H1 (cell line): Measurements from ENCODE around the gene DDHD1. TPM values are rescaled to one million over a fixed set of nuclear protein-coding genes. Genes with fewer than 3 reads are reported as not detected.

Source experiments
- CTCF ChIA-PET: fragments of 300-600 bp; sonication (Branson Sonifier 250); formaldehyde crosslinking; loops from one replicate; lab custom pipeline; 2021; ENCODE audit not compliant: partially characterized antibody; lab: Charles Lee
- POLR2A ChIA-PET: fragments of 300-600 bp; sonication (Branson Sonifier 250); formaldehyde crosslinking; loops from one replicate; lab custom pipeline; 2021; ENCODE audit warnings: inconsistent platforms; ENCODE audit not compliant: partially characterized antibody; lab: Charles Lee
- DNase-seq, 2 experiments: peaks; one replicate each; pipeline versions ENCODE4 v3.0.0 to v3.0.0-alpha.2; 2010 to 2022; ENCODE audit warnings: low spot score in 2 of 2, low read depth in 1 of 2, mixed read lengths in 1 of 2
- FAIRE-seq: peaks from 2 replicates; lab custom pipeline; 2011; peaks lifted over from hg19 to GRCh38; lab: Jason Lieb, UNC
- H2AFZ ChIP-seq: 2 replicates; pipeline ENCODE4 v1.8.1; 2012; ENCODE audit warnings: low read length, inconsistent platforms
- H2AK5ac ChIP-seq: 2 replicates; pipeline ENCODE4 v1.6.1; 2013; ENCODE audit warnings: low read depth, low read length
- H2BK120ac ChIP-seq: replicated peaks from 2 replicates; pipeline ENCODE3; 2013; ENCODE audit warnings: low read depth, low read length, inconsistent platforms
- H2BK12ac ChIP-seq: 2 replicates; pipeline ENCODE4 v1.6.1; 2013; ENCODE audit warnings: low read depth, low read length
- H2BK15ac ChIP-seq: 2 replicates; pipeline ENCODE4 v1.6.1; 2013; ENCODE audit warnings: low read length
- H2BK20ac ChIP-seq: 2 replicates; pipeline ENCODE4 v1.6.1; 2013; ENCODE audit warnings: low read length
- H2BK5ac ChIP-seq: 2 replicates; pipeline ENCODE4 v1.6.1; 2013; ENCODE audit warnings: low read depth, low read length
- H3K14ac ChIP-seq: 2 replicates; pipeline ENCODE4 v1.6.1; 2013; ENCODE audit warnings: inconsistent platforms; ENCODE audit not compliant: insufficient read length
- H3K18ac ChIP-seq: 2 replicates; pipeline ENCODE4 v1.6.1; 2013; ENCODE audit warnings: low read length; ENCODE audit errors: extremely low read depth
- H3K23ac ChIP-seq: 2 replicates; pipeline ENCODE4 v1.6.1; 2013; ENCODE audit warnings: inconsistent platforms; ENCODE audit not compliant: insufficient read length
- H3K23me2 ChIP-seq: 2 replicates; pipeline ENCODE4 v1.6.1; 2013; ENCODE audit warnings: low read depth, low read length
- H3K27ac ChIP-seq: 2 replicates; pipeline ENCODE4 v1.6.1; 2011; ENCODE audit warnings: low read depth, low read length, inconsistent platforms
- H3K27me3 ChIP-seq, 4 experiments: replicated peaks in 1 of 4; 1 replicate in 1 of 4; 2 replicates in 3 of 4; pipeline versions ENCODE4 v1.6.1 to v1.8.1; 2011 to 2013; ENCODE audit warnings: low read length in 3 of 4, mild to moderate bottlenecking in 3 of 4, inconsistent platforms in 2 of 4, mixed read lengths in 2 of 4, moderate library complexity in 1 of 4; ENCODE audit not compliant: control insufficient read depth in 3 of 4, insufficient read depth in 3 of 4; ENCODE audit errors: extremely low read depth in 1 of 4
- H3K36me3 ChIP-seq, 4 experiments: 2 replicates each; pipeline versions ENCODE4 v1.6.1 to v1.8.1; 2011 to 2013; ENCODE audit warnings: mild to moderate bottlenecking in 4 of 4, low read length in 3 of 4, moderate library complexity in 2 of 4, control low read depth in 1 of 4, inconsistent platforms in 1 of 4; ENCODE audit not compliant: insufficient read depth in 4 of 4, control insufficient read depth in 2 of 4
- H3K4ac ChIP-seq: replicated peaks from 2 replicates; pipeline ENCODE3; 2013; ENCODE audit warnings: low read length, low read depth, mixed read lengths, inconsistent platforms; ENCODE audit not compliant: insufficient read length
- H3K4me1 ChIP-seq, 4 experiments: replicated peaks in 1 of 4; 1 replicate in 1 of 4; 2 replicates in 3 of 4; pipeline versions ENCODE4 v1.6.1 to v1.8.1; 2011 to 2013; ENCODE audit warnings: low read length in 3 of 4, inconsistent platforms in 2 of 4, mixed read lengths in 1 of 4; ENCODE audit not compliant: insufficient read depth in 4 of 4, control insufficient read depth in 3 of 4
- H3K4me2 ChIP-seq, 2 experiments: 2 replicates each; pipeline versions ENCODE4 v1.6.1 to v1.8.1; 2011 to 2013; ENCODE audit warnings: low read depth in 2 of 2, low read length in 2 of 2, control low read depth in 1 of 2, inconsistent platforms in 1 of 2, mild to moderate bottlenecking in 1 of 2; ENCODE audit not compliant: insufficient read depth in 1 of 2
- H3K4me3 ChIP-seq, 4 experiments: fragments of 200-600, 300-600 bp in 1 of 4; sonication (generic), shearing (Covaris generic), sonication (Bioruptor Twin) in 1 of 4; 2 replicates each; pipeline versions ENCODE4 v1.5.1 to v1.8.1; 2011 to 2016; ENCODE audit warnings: low read length in 4 of 4, low read depth in 3 of 4, control low read depth in 2 of 4, inconsistent platforms in 2 of 4, mild to moderate bottlenecking in 2 of 4, mixed read lengths in 1 of 4, moderate library complexity in 1 of 4; ENCODE audit not compliant: insufficient read depth in 2 of 4; ENCODE audit errors: extremely low read depth in 1 of 4
- H3K56ac ChIP-seq: replicated peaks from 2 replicates; pipeline ENCODE3; 2013; ENCODE audit warnings: low read depth, mild to moderate bottlenecking, mixed read lengths, low read length, inconsistent platforms; ENCODE audit not compliant: insufficient read length
- H3K79me1 ChIP-seq: 2 replicates; pipeline ENCODE4 v1.6.1; 2013; ENCODE audit warnings: low read depth, low read length, control low read depth
- H3K79me2 ChIP-seq, 2 experiments: 2 replicates each; pipeline versions ENCODE4 v1.6.1 to v1.8.1; 2012 to 2013; ENCODE audit warnings: low read length in 2 of 2, mild to moderate bottlenecking in 2 of 2, inconsistent platforms in 1 of 2; ENCODE audit not compliant: insufficient read depth in 2 of 2, control insufficient read depth in 1 of 2
- H3K9ac ChIP-seq, 4 experiments: replicated peaks in 1 of 4; 1 replicate in 1 of 4; 2 replicates in 3 of 4; pipeline versions ENCODE4 v1.6.1 to v1.8.1; 2011 to 2013; ENCODE audit warnings: low read depth in 3 of 4, low read length in 3 of 4, control low read depth in 2 of 4, mild to moderate bottlenecking in 2 of 4, moderate library complexity in 2 of 4, inconsistent platforms in 1 of 4; ENCODE audit errors: extremely low read depth in 1 of 4
- H3K9me3 ChIP-seq, 2 experiments: 2 replicates each; pipeline versions ENCODE4 v1.6.1 to v1.8.1; 2012 to 2013; ENCODE audit warnings: mild to moderate bottlenecking in 2 of 2, moderate library complexity in 2 of 2, control low read depth in 1 of 2, inconsistent platforms in 1 of 2, low read depth in 1 of 2, low read length in 1 of 2, mixed read lengths in 1 of 2; ENCODE audit not compliant: insufficient read depth in 2 of 2
- H4K20me1 ChIP-seq, 2 experiments: replicated peaks in 1 of 2; 2 replicates each; pipeline versions ENCODE3 to v1.8.1; 2011 to 2013; ENCODE audit warnings: inconsistent platforms in 2 of 2, low read length in 2 of 2, mild to moderate bottlenecking in 1 of 2; ENCODE audit not compliant: insufficient read depth in 2 of 2, control insufficient read depth in 1 of 2
- H4K5ac ChIP-seq: 2 replicates; pipeline ENCODE4 v1.6.1; 2013; ENCODE audit warnings: low read length, low read depth, mixed read lengths, inconsistent platforms; ENCODE audit not compliant: insufficient read length
- H4K8ac ChIP-seq: 2 replicates; pipeline ENCODE4 v1.8.0; 2013; ENCODE audit warnings: mild to moderate bottlenecking, moderate library complexity, low read length, inconsistent platforms; ENCODE audit not compliant: insufficient read depth; ENCODE audit errors: extremely low read depth
- H4K91ac ChIP-seq: replicated peaks from 2 replicates; pipeline ENCODE3; 2013; ENCODE audit warnings: low read length, mixed read lengths, inconsistent platforms; ENCODE audit not compliant: insufficient read length
- BCL11A ChIP-seq, 2 experiments: IDR thresholded peaks; one replicate each; pipeline ENCODE4 v1.6.1; 2011; ENCODE audit warnings: low read depth in 2 of 2, low read length in 2 of 2, mild to moderate bottlenecking in 2 of 2
- PHF8 ChIP-seq: fragments of 200-600 bp; sonication (generic); conservative IDR thresholded peaks from 2 replicates; pipeline ENCODE4 v1.7.1; 2012; ENCODE audit warnings: low read depth, mild to moderate bottlenecking, inconsistent platforms, low read length, moderate library complexity
- WGBS, 2 experiments: shearing (Covaris generic) in 1 of 2; methylation state at CpG; one replicate each; pipeline versions ENCODE4 v1.1.6 to v1.1.7; 2013 to 2015; ENCODE audit warnings: low lambda C conversion rate in 2 of 2, mixed read lengths in 2 of 2, inconsistent platforms in 1 of 2, low coverage in 1 of 2, missing lambda C conversion rate in 1 of 2; ENCODE audit not compliant: insufficient replicate concordance in 2 of 2, insufficient coverage in 1 of 2, insufficient read length in 1 of 2; ENCODE audit errors: extremely low coverage in 1 of 2, missing lambda C conversion rate in 1 of 2; 5-methylcytosine and 5-hydroxymethylcytosine counted together
- polyA plus RNA-seq, 7 experiments: library from polyadenylated mRNA; depleted of rRNA in 3 of 7; stranded (reverse) in 5 of 7; unstranded in 2 of 7; fragments of >200 nt in 5 of 7; fragments of 200-250 nt in 2 of 7; gene quantifications; 1 replicate in 5 of 7; 2 replicates in 1 of 7; 4 replicates in 1 of 7; pipeline versions ENCODE4 v1.2.1 to v1.2.3, GENCODE V29; 2011 to 2013; ENCODE audit warnings: missing spikeins in 2 of 7, mixed read lengths in 2 of 7
- total RNA-seq: library from RNA; stranded (reverse); fragmentation: NEBNext Ultra II Directional; extraction: Animal tissue kit (Norgen Biotek cat#: 25700); gene quantifications from 2 replicates; pipeline ENCODE4 v1.2.1, GENCODE V29; 2021
- TF ChIP-seq, protein P1 (sequence below): IDR thresholded peaks from 2 replicates; pipeline ENCODE4 v1.6.1; 2012; ENCODE audit warnings: low read length, inconsistent platforms

The DDHD1 gene
- total and polyA plus RNA-seq, 2 of the 8 experiments (the other 6 are each of a cell fraction or from before 2014, with no cell fraction given) = 3.6 to 16.0 TPM

DNA sequence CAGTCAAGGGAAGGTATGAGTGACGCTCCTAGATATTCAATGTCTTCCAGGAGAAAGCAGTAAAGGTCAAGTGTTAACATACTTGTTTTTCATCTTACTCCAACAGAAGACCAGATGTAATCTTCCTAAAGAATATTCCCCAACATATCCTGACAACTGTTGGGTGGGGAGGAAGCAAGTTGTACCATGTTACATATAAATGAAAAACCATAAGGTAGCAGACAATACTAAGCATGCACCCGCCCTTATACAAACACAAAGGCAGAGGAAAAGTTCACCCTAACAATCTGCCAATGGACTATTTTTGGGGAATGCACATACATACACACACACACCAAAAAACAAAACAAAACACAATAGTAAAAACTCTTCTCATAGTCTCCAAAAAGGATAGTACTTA is 112.1 kb downstream of the DDHD1 start:
- no peak overlapping the region for H2BK15ac ChIP-seq
- H3K9me3 ChIP-seq = no peaks in the 10 kb centered on the region
- no peak overlapping the region for H2AFZ ChIP-seq
- H2BK120ac ChIP-seq = no peak overlapping the region
- no peak overlapping the region for H3K27ac ChIP-seq
- WGBS, 2 experiments = 90% methylated on average over 2 of the region's 2 CpGs; no CpG with 5 or more reads in 1 of the 2 experiments
- DNase-seq (no peak), FAIRE-seq (no peak)
- H2BK20ac ChIP-seq = no peak overlapping the region
- H3K9ac ChIP-seq = no peak overlapping the region
- H3K4me2 ChIP-seq = no peak overlapping the region
- no peak overlapping the region for H3K4ac ChIP-seq
- no peak overlapping the region for H2AK5ac ChIP-seq
- no peaks in the 10 kb centered on the region for H3K79me1 ChIP-seq
- no peak overlapping the region for H4K8ac ChIP-seq
- H3K56ac ChIP-seq = no peak overlapping the region
- H3K23me2 ChIP-seq = no peaks in the 10 kb centered on the region
- H2BK12ac ChIP-seq = no peak overlapping the region
- H3K4me3 ChIP-seq = no peak overlapping the region
- H3K27me3 ChIP-seq = no peaks in the 10 kb centered on the region
- no peak overlapping the region for H3K14ac ChIP-seq
- peaks cover 0 to 15% (median 6%) of the 10 kb centered on the region in 4 experiments; a peak in 4 of 8 replicates for H3K36me3 ChIP-seq
- no peaks in the 10 kb centered on the region for H3K79me2 ChIP-seq
- H2BK5ac ChIP-seq = no peak overlapping the region
- H4K20me1 ChIP-seq = no peaks in the 10 kb centered on the region
- H4K91ac ChIP-seq = no peak overlapping the region
- no peak overlapping the region for H3K18ac ChIP-seq
- ChIA-PET CTCF (interaction anchor here (1.0 kb wide), 1 partner anchor 44 kb away, joined by 3 read pairs; no protein-coding TSS in a partner anchor), POLR2A (no interaction called here)
- H3K4me1 ChIP-seq = no peaks in the 10 kb centered on the region
- no peak overlapping the region for H4K5ac ChIP-seq
- no peak overlapping the region for H3K23ac ChIP-seq
- no peak for TF ChIP-seq PHF8
- TF ChIP-seq, protein P1, sequence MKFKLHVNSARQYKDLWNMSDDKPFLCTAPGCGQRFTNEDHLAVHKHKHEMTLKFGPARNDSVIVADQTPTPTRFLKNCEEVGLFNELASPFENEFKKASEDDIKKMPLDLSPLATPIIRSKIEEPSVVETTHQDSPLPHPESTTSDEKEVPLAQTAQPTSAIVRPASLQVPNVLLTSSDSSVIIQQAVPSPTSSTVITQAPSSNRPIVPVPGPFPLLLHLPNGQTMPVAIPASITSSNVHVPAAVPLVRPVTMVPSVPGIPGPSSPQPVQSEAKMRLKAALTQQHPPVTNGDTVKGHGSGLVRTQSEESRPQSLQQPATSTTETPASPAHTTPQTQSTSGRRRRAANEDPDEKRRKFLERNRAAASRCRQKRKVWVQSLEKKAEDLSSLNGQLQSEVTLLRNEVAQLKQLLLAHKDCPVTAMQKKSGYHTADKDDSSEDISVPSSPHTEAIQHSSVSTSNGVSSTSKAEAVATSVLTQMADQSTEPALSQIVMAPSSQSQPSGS = no peak
- no peak for TF ChIP-seq BCL11A (IDR thresholded peaks at IDR 0.05; ENCODE audit: low read depth in 2 of 2, low read length in 2 of 2)
